ENCODE results near the gene L3MBTL4. TPM values are rescaled to one million over a fixed set of nuclear protein-coding genes. Genes with fewer than 3 reads are reported as not detected.
"Not testable (repeated sequence)": the region's sequence is repeated elsewhere in the genome, so short reads cannot be mapped to it uniquely, and the experiment has no call there.

The L3MBTL4 gene
- 6.5 TPM for total RNA-seq

GRCh38 chr18:6414723-6415417 lies at the start of gene L3MBTL4:
Gene L3MBTL4 (minus strand): TSS chr18:6414911. CDS start chr18:6311625, 103,286 bp downstream.
- DNase-seq = peak; percentile 41

GRCh38 chr18:6452194-6452593 lies 37.5 kb upstream of the L3MBTL4 start:
- DNase-seq = no peak

GRCh38 chr18:6449213-6449612 lies 34.5 kb upstream of the L3MBTL4 start:
- no peak for DNase-seq

- no peak for DNase-seq
These were observed 29.9 kb upstream of the L3MBTL4 start for GRCh38 chr18:6444466-6445228.

GRCh38 chr18:6441200-6441599 lies 26.5 kb upstream of the L3MBTL4 start:
- no peak for DNase-seq

GRCh38 chr18:6437937-6438818 lies 23.5 kb upstream of the L3MBTL4 start:
- no peak for DNase-seq

GRCh38 chr18:6435731-6436130 lies 21.0 kb upstream of the L3MBTL4 start:
- no peak for DNase-seq

- no peak for DNase-seq
These were observed 20.4 kb upstream of the L3MBTL4 start for GRCh38 chr18:6434987-6435709.

GRCh38 chr18:6434481-6434880 lies 19.8 kb upstream of the L3MBTL4 start:
- no peak for DNase-seq

GRCh38 chr18:6431659-6432318 lies 17.1 kb upstream of the L3MBTL4 start:
- DNase-seq = no peak

GRCh38 chr18:6428851-6429395 lies 14.2 kb upstream of the L3MBTL4 start:
- DNase-seq = no peak

- DNase-seq = peak; percentile 13
These were observed 12.6 kb upstream of the L3MBTL4 start for GRCh38 chr18:6427286-6427685.

- DNase-seq = no peak
These were observed 8.6 kb upstream of the L3MBTL4 start for GRCh38 chr18:6423289-6423688.

GRCh38 chr18:6414118-6414722 lies 491 bp downstream of the L3MBTL4 start:
- DNase-seq = peak; percentile 67

- DNase-seq = no peak
These were observed 1.1 kb downstream of the L3MBTL4 start for GRCh38 chr18:6413579-6414117.

GRCh38 chr18:6412933-6413472 lies 1.7 kb downstream of the L3MBTL4 start:
- no peak for DNase-seq

GRCh38 chr18:6411382-6411781 lies 3.3 kb downstream of the L3MBTL4 start:
- no peak for DNase-seq

GRCh38 chr18:6409933-6410332 lies 4.8 kb downstream of the L3MBTL4 start:
- no peak for DNase-seq

GRCh38 chr18:6408543-6408942 lies 6.2 kb downstream of the L3MBTL4 start:
- DNase-seq = not testable (repeated sequence)

GRCh38 chr18:6406910-6407470 lies 7.7 kb downstream of the L3MBTL4 start:
- DNase-seq = no peak

Measured in tongue (tissue), 2 donors.